T-helper 9 cell (primary cell): Measurements from ENCODE around the gene MAP2K3.
"Not testable (repeated sequence)": the region's sequence is repeated elsewhere in the genome, so short reads cannot be mapped to it uniquely, and the experiment has no call there.

Source experiments
- DNase-seq: peaks from one replicate; pipeline ENCODE4 v3.0.0-alpha.2; 2020

MAP2K3 gene

GRCh38 chr17:21337981-21338625, 53.6 kb downstream of the MAP2K3 start:
- DNase-seq = not testable (repeated sequence)

- DNase-seq = no peak
Measured at GRCh38 chr17:21339011-21339410, 54.5 kb downstream of the MAP2K3 start.

DNA sequence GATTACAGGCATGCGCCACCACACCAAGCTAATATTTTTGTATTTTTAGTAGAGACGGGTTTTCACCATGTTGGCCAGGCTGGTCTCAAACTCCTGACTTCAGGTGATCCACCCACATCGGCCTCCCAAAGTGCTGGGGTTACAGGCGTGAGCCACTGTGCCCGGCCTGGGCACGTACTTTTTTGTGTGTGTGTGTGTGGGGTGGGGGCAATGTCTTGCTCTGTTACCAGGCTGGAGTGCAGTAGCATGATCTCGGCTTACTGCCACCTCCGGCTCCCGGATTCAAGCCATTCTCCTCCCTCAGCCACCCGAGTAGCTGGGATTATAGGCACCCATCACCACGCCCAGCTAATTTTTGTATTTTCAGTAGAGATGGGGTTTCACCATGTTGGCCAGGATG, 55.1 kb downstream of the MAP2K3 start:
- not testable (repeated sequence) for DNase-seq

- not testable (repeated sequence) for DNase-seq
Measured at GRCh38 chr17:21340407-21340806, 55.9 kb downstream of the MAP2K3 start.

DNA sequence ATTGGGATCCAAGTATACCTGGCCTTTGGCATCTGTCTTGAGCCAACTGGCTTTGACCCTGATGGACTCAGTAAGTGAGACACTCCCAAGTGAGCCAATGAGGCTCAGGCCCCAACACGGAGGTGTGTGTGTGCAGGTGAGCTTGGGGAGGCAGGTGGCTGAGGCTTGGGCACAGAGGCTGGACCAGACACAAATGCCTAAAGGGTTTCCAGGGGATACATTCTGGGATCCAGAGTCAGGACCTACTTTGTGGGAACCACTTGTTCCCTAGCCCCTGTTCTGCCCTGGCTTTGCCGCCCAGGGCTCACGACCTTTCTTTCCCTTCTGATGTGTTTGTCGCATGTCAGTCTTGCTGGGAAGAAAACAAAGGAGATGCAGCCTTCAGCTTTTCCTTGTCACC, 56.8 kb downstream of the MAP2K3 start:
- not testable (repeated sequence) for DNase-seq

DNA sequence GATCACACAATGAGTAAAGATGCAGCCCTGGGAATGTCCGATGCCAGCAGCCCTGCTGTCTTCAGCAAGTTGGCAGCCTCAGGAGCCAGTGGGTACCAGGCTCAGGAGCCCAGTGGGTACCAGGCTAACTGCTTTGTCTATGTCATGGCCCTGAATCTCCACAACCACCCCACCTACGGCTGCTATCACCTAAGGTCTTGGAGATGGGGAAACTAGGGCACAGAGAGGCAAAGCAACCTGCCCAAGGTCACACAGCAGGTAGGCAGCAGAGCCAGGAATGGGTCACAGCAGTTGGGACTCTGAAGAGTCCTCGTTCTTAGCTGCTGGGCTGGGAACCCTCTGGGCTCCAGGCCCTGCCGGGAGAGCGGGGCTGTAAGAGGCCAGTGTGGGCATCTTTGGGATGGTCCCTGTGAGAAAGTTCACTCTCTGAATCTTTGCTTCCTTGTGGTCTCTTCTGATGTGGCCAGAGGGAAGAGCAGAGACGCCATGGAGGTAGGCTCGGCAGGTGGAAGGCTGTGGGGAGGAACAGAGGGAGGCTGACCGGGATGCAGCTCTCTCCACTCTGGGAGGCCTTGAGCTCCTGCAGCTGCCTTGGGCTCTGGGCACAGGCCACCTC, 57.5 kb downstream of the MAP2K3 start:
- not testable (repeated sequence) for DNase-seq

DNA sequence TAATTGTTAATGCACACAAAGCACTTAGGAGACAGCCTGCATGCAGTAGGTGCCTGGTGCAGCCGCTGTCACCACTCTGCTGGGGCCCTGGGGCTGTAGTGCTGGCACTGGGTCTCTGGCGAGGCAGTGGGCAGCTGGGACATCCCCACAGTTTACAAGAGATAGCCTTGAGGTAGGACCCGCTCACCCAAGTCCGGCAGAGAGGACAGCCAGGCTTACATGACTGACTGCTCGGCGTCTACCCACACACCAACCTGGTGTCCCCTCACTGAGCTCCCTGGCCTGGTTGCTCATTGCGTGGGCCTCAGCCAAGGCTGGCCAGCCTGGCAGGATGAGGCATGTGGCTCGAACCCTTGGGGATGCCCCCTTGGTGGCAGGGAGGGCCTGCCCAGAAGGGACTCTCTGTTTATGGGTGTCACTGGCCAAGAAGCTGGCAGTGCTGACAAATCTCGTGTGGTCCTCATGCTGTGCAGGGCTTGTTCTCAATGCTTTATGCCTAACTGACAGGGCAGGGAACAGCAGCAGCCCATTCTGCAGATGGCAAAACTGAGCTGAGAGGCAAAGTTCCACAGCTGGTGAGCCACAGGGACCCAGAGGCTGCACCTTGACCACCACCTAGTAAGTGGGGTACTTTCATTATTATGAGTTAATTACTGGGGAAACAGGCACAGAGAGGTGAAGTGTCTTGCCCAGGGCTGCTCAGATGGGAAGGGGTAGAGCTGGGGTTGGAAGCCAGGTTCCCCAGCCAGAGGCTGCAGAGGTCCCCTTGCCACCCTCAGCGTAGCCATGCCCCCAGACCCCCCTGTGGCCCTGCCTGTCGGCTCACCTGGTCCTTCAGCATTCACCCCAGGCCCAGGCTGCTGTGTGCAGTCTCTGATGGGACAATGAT, 58.8 kb downstream of the MAP2K3 start:
- DNase-seq = not testable (repeated sequence)

- not testable (repeated sequence) for DNase-seq
Measured at GRCh38 chr17:21344801-21345200, 60.3 kb downstream of the MAP2K3 start.

GRCh38 chr17:21345236-21345635, 60.7 kb downstream of the MAP2K3 start:
- no peak for DNase-seq

DNA sequence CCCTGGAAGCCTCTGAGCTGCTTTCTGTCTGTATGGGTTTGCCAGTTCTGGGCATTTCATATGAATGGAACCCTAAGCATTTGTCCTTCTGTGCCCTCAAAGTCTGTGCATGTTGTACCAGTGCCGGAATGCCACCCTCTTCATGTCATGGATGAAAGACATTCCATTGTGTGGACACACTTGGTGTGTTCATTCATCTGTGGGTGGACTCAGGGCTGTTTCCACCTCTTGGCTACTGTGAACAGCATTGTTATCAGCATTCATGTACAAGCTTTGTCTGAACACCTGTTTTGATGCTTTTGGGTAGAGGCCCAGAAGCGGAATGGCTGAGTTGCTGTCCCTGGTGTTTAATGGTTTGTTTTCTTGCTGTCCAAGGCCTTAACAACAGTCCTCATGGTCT, 61.6 kb downstream of the MAP2K3 start:
- DNase-seq = not testable (repeated sequence)

- not testable (repeated sequence) for DNase-seq
Measured at GRCh38 chr17:21346651-21347250, 62.2 kb downstream of the MAP2K3 start.

- DNase-seq = not testable (repeated sequence)
Measured at GRCh38 chr17:21347660-21348059, 63.1 kb downstream of the MAP2K3 start.

- not testable (repeated sequence) for DNase-seq
Measured at GRCh38 chr17:21348081-21348925, 63.8 kb downstream of the MAP2K3 start.

- not testable (repeated sequence) for DNase-seq
Measured at GRCh38 chr17:21348926-21349261, 64.4 kb downstream of the MAP2K3 start.

DNA sequence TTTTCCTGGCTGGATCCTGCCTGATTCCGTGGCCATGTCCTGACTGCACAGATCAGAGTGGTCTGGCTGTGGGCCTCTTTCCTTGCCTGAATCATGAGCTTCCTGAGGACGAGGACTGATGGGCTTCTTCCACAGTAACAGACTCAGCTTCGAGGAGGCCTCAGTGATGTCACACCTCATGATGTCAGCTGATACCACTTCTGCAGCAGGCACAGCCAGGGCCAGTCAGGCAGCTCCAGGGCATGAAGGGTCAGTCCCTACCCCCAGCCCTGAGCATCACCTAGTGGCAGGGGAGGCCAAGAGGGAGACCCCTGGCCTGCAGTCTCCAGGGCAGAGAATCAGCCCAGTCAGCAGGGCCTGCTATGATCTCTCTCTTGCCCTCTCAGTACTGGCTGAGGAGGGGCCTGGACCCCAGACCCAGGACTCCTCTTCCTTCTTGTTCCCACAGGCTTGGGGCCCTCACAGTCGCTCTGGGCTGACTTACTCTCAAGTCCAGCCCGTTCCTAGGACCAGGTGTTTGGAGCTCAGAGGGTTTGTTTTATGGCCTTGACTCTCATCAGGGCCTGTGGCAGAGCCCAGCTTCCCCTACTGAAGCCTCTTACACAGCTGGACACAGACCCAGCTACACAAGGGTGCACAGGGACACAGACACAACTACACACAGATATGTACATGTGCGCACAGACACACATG, 65.0 kb downstream of the MAP2K3 start:
- not testable (repeated sequence) for DNase-seq

DNA sequence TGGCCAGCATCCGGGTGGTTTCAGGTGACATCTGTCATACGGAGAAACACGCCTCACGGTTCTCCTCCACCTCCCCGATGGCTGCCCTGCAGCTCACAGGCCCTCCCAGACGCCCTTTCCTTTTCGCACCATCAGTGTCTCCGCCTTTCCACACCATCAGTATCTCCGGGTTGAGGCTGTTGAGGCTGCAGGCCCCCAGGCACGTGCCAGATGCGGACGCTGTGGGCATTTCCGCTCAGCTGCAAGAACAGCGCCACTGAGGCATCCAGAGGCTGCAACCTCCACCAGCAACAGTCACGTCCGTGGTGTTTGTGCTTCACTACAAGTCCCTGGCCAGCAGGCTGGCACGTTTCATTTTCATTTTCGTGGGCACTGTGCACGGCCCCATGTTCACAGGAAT, 66.0 kb downstream of the MAP2K3 start:
- not testable (repeated sequence) for DNase-seq

DNA sequence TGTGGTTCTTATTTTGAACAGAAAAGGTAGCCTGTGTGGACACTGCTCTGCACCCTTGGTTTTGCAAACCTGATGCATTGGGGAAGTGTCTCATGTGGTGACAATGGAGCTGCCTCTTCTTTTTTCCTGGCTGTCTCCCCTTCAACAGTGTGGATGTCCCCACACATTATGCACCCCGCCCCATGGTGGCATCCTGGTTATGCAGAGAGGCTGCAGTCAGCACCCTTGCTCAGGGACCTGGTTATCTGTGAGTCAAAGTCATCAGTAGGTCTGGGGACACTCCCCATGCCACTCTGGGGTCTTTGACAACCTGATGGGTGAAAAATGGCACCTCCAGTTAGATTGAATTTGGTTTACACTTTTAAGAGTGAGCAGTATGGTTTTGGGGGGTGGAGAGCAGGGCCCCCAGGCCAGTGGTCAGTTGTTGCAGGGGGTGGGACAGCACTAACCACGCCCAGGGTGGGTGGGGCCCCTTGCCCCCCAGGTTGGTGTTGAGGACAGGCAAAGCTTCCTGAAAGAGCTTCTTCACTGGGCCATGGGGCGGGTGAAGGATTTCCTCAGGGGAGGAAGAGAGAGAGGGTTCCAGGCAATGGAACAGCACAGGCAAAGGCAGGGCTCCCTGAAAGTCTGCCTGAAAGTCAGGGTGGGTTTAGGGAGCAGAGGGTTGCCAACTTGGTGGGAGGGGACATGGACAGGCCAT, 67.0 kb downstream of the MAP2K3 start:
- DNase-seq = no peak

DNA sequence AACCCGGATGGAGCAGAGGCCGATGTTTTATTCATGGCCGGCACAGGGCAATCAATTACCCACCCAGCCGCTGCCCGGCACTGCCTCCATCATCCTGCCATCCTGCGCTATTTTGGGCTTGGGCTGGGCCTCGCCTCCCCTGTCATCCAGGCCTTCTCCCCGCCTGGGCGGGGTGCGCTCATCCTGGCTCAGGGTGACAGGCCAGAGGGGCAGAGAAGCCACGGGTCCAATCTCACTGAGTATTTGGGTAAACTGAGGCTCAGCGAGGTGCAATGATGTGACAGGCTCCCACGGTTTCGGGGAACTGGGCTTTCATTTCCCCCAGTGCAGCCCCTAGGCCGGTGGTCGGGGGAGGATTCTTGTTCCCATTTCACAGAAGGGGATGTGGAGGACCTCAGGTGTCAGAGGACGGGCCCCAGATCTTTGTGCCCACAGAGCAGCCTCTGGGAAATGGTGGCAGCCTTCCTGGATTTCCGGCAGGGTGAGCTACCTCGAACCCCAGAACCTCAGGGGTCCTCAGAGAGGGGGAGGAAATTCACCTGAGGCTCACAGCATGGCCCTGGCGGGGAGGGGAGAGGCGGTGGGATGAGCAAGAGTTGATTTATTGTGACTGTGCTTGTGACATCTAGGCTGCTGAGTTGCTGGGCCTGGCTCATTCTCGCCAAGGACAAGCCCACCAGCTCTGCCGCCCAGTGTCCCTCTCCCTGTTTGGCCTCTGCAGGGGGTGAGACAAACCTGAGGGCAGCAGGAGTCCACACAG, 67.9 kb downstream of the MAP2K3 start:
- no peak for DNase-seq

- DNase-seq = no peak
Measured at GRCh38 chr17:21352981-21353265, 68.4 kb downstream of the MAP2K3 start.

DNA sequence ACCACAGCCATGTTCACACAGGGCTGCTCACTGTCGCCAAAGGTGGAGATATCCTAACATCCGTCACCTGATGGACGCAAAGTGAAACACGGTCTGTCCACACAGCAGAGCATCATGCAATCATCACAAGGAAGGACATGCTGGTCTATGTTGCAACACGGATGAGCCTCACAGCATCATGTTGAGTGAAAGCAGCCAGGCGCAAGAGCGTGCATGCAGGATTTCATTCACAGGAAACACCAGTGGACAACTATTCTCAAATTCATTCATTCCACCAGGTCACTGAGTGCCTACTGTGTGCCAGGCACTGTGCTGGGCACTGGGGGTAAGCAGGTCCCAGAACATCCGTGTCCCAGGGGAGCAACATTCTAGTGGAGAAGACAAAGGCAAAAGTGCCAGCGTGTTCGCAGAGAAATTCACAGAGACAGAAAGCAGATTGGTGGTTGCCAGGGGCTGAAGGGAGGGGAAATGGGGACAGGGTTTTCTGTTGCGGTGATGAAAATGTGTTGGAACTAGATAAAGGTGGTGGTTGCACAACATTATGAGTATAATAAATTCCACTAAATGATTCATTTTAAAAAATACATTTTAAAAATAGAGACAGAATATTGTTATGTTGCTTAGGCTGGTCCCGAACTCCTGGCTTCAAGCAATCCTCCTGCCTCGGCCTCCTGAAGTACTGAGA, 69.0 kb downstream of the MAP2K3 start:
- DNase-seq = no peak
